Measurements from ENCODE around the gene AP3B2.
A peak's percentile ranks its signal among the peaks of the same experiment; 100 is the strongest.

Gene AP3B2

DNA sequence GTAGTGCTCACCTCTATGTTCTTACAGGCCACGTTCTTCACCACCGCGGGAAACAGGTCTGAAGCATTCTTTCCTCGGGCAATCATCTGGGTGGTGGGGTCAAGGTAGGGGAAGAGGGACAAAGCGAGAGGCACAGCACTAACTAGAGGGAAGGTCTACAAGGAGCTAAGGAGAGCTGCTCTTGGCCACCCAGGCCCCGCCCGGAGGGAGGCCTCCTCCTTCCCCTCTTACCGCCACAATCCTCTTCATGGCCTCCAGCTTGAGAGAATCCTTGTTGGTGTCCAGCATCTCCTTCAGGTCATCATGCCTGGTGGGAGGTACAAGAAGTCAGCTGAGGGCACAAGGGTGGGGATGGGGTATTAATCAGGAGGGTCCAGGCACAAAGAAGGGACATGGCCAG is 20.5 kb downstream of the AP3B2 start:
- DNase-seq = no peak

GRCh38 chr15:82688691-82689090 is 21.0 kb downstream of the AP3B2 start:
- no peak for DNase-seq

DNA sequence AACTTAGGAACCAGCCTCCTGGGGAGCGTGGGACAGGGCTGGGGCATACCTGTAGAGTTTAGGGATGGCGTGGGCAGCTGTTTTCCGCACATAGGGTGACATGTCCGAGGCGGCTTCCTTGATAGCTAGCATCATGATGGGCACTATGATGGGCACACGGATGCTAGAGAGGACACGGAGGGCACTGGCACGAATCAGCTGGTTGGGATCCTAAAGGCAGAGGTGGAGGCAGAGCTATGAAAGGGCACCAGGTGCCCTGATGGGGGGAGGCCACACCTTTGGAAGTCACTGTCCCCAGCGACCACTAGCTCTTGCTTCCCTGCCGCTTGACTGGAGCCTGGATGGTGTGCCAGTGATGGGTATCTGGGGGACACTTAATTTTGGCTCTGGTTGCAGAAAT is 28.3 kb downstream of the AP3B2 start:
- no peak for DNase-seq

GRCh38 chr15:82680200-82681102 is 29.2 kb downstream of the AP3B2 start:
- peak; percentile 84 for DNase-seq

- DNase-seq = no peak
Observed at GRCh38 chr15:82679626-82680199, 30.0 kb downstream of the AP3B2 start.

GRCh38 chr15:82677720-82678323 is 31.9 kb downstream of the AP3B2 start:
- DNase-seq = no peak

DNA sequence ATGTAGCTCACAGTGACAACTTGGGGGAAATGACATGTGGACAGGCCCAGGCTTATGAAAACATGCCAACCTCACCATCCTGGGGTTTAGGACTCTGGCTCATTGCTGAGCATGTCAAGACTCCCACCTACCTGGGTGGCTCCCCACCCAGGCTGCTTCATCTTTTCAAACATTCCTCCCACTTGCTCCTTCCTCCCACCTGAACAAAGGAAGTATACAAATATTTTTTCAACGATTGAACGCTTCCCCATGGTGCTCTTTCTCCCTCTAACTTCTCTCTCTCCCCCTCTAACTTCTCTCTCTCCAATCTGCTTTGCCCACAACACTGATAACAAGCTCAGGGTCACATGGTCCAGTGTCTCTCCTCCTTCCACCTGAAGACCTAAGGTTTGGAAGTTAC is 34.8 kb downstream of the AP3B2 start:
- DNase-seq = no peak

GRCh38 chr15:82670699-82671098 is 39.0 kb downstream of the AP3B2 start:
- no peak for DNase-seq

DNA sequence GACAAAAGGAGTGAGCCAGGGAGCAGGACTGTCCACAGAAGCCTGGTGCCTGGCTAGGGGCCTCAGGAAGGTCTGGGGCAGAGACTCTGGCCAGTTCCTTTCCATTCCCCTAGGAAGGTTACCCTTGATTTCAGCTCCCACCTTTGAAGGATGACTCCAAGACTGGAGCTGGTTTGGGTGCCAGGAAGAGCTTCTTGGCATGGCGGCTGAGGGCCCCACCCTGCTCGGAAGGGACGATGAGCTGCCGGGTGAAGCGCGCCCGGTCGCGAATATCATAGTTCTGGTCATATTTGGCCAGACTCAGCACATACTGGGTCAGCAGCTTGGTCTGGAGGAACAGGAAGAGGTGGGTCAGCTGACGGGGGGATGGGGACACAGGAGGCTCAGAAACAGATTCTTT is 43.1 kb downstream of the AP3B2 start:
- DNase-seq = no peak

DNA sequence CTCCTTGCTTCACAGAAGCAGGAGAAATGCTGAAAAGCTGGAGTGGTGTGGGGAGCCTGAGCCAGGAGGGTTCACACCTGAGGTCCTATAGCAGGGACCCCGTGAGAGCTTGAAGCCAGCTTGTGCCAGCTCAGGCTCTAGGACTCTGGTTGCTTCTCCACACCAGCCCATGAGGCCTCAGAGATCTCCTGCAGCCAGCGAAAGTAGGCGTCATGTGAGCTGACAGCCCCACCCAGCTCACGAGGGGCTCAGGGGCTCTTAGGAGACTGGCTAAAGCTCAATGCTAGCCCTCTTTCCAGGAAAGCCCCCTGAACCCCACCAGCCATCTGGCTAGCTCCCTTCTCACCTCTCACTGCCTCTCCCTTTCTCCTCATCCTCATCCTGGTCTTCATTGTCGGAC is 45.7 kb downstream of the AP3B2 start:
- no peak for DNase-seq

- peak; percentile 63 for DNase-seq
Observed at GRCh38 chr15:82663186-82663600, 46.5 kb downstream of the AP3B2 start.

GRCh38 chr15:82662641-82663040 is 47.0 kb downstream of the AP3B2 start:
- DNase-seq = no peak

GRCh38 chr15:82660378-82660777 is 49.3 kb downstream of the AP3B2 start:
- DNase-seq = no peak

- no peak for DNase-seq
Observed at GRCh38 chr15:82656641-82657266, 52.9 kb downstream of the AP3B2 start.

GRCh38 chr15:82655606-82656005 is 54.1 kb downstream of the AP3B2 start:
- DNase-seq = no peak

DNA sequence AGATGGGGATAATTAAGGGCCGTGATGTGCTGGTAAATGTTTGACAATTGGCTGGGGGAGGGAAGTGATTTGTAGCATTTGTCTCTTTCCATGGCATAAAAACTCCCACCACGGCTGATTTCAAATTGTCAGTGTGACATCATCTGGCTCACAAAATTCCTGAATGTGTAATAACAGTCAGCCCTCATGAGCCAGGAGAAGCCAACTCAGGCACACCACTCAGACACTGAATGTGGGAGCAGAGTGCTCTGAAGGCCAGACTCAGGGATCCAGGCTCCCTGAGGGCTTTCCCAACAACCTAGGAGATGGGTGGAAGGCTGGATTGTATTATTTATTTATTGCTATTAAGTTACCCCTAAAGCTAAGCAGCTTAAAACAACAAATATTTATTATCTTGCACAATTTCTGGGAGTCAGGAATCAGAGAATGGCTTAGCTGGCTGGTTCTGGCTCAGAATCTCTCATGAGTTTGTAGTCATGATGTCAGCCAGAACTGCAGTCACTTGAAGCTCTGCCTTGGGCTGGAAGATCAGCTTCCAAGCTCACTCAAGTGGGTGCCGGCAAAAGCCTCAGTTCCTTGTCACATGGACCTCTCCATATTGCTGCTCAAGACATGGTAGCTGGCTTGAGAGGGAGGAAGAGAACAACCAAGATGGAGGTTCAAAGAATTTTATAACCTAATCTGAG is 56.0 kb downstream of the AP3B2 start:
- no peak for DNase-seq

DNA sequence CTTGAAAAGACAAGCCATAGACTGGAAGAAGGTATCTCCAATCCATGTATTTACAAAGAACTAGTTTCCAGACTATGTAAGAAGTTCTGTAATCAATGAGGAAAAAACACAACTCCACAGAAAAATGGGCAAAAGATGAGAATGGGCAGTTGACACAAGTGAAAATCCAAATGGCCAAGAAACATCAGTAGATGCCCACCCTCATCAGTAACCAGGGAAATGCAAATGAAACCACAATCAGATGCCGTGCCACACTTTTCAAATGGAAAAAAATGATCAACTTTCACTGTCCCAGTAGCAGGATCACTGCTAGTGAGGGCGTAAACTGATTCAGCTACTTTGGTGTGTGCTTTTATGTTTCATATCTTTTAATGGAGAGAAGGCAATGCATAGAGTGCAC is 58.0 kb downstream of the AP3B2 start:
- DNase-seq = no peak

DNA sequence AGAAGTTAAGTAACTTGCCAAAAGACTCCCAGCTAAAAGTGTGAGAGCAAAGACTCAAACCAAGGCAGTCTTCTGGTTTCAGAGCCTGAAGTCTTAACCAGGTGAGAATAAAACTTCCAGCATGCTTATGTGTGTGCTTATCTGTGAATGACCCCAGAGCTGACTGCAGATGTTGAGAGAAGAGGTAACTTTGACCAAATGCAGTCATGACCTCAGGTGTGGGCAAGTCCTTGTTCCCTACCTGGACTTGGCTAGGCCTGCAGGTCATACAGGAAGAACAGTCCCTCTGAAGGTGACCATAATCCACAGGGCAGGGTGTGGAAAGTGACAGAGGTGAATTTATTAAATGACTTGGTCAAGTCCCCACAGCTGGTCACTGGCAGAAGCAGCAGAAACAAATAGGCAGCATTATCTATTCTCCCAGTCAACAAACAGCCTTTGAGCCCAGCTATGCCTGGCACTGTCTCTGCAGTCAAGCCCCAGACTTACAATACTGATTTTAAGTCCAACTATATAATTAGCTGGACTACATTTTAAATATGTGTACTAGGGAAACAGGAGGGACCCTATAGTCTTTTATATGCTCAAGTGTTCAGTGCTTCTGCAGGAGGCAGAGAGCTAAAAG is 59.5 kb downstream of the AP3B2 start:
- DNase-seq = no peak

GRCh38 chr15:82649226-82649999 is 60.3 kb downstream of the AP3B2 start:
- DNase-seq = no peak

GRCh38 chr15:82648257-82649103 is 61.2 kb downstream of the AP3B2 start:
- no peak for DNase-seq

DNA sequence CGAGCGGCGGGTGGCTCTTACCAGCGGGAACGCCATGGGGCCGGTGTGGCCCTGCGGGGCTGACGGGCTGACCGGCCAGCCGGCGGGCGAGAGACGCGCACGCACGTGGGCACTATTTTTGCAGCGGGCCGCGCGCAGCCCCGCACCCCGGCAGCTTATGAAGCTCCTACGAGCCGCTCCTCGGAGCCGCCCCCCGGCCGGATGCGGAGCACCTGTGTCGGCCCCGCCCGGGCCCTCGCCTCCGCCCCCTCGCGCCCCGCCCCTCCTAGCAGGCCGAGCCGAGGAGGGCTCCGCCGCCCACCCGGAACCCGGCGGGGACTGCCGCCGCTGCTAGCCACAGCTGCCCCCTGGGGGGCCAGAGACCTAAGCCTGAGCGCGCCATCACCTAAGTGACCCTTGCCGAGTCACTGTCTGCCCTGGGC is 61.8 kb downstream of the AP3B2 start:
- peak; percentile 65 for DNase-seq

Measured in stimulated activated CD4-positive, alpha-beta T cell treated with anti-CD3 and anti-CD28 coated beads, Interleukin-15, amount 100 ng/mL, for 24 hours (primary cell).